Mammary epithelial cell (primary cell): ENCODE measurements around the gene SPEG.

Source experiments
- EZH2 ChIP-seq: IDR thresholded peaks from 2 replicates; pipeline ENCODE4 v1.6.1; 2012; ENCODE audit warnings: low read length, inconsistent platforms, borderline replicate concordance
- TF ChIP-seq, protein P1 (sequence below), 2 donors: IDR thresholded peaks in 1 of 2; conservative IDR thresholded peaks in 1 of 2; 2 replicates each; pipeline ENCODE4 v1.5.1; 2011 to 2012; ENCODE audit warnings: inconsistent platforms in 2 of 2, low read length in 2 of 2, mild to moderate bottlenecking in 2 of 2, control low read depth in 1 of 2, low read depth in 1 of 2; ENCODE audit not compliant: insufficient read depth in 1 of 2; ENCODE audit errors: extremely low read depth in 1 of 2

DNA sequence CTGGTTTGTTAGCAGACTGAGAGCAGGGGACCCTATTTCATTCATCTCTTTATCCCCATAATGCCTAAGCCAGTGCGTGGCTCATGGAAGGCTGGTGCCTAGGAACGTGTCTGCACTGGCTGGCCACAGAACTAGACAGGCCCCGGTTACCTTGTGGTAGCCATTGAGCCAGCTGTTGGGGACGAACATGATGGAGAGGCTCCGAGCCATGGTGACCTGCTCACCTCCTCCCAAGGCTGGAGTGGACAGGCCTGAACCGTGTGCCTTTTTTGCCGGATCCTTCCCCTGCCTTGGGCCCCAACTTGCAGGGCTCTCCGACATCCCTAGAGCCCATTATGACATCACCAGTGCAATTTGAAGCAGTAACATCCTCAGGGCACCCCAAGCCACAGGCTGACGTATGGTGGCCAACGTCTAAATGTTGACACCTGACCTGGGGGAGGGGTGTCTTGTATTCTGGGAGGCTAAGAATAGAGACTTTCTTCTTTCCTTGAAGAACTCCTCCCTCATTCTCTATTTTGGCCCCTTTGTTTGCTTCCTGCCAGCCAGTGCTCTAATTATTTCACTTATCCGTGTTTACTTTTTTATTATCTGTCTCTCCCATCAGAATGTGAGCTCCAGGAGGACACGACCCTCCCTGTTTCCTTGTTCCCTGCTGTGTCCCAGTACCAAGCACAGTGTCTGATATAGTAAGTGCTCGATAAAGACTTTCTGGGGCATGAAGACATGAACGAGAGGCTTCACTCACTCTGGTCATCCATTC is 34.7 kb upstream of the SPEG start:
- TF ChIP-seq EZH2: no peak
- TF ChIP-seq, protein P1, sequence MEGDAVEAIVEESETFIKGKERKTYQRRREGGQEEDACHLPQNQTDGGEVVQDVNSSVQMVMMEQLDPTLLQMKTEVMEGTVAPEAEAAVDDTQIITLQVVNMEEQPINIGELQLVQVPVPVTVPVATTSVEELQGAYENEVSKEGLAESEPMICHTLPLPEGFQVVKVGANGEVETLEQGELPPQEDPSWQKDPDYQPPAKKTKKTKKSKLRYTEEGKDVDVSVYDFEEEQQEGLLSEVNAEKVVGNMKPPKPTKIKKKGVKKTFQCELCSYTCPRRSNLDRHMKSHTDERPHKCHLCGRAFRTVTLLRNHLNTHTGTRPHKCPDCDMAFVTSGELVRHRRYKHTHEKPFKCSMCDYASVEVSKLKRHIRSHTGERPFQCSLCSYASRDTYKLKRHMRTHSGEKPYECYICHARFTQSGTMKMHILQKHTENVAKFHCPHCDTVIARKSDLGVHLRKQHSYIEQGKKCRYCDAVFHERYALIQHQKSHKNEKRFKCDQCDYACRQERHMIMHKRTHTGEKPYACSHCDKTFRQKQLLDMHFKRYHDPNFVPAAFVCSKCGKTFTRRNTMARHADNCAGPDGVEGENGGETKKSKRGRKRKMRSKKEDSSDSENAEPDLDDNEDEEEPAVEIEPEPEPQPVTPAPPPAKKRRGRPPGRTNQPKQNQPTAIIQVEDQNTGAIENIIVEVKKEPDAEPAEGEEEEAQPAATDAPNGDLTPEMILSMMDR (conservative IDR thresholded peaks at IDR 0.05 in 1 of 2, IDR thresholded peaks at IDR 0.05 in 1 of 2; ENCODE audit: extremely low read depth in 1 of 2, insufficient read depth in 1 of 2, low read depth in 1 of 2, low read length in 2 of 2): no peak
